Posterior cingulate gyrus (tissue), 11 donors: Measurements from ENCODE around the gene NPTN.
"Not testable (repeated sequence)": the region's sequence is repeated elsewhere in the genome, so short reads cannot be mapped to it uniquely, and the experiment has no call there.

Experiments used
- DNase-seq, 10 donors: peaks; one replicate each; pipeline versions ENCODE4 v3.0.0 to v3.0.0-alpha.2; 2020 to 2021; ENCODE audit warnings: mixed read lengths in 3 of 10
- intact Hi-C: fragments of 100-400 bp; cut with DNase I; formaldehyde crosslinking; loops from one replicate; pipeline ENCODE4 v1.15.1; 2023

The NPTN gene

GRCh38 chr15:73575636-73576247 is 57.4 kb downstream of the NPTN start:
- DNase-seq: no peak
- intact Hi-C loops: no loop called here

- intact Hi-C loops: no loop called here
- peak in 1 of 10 donors; percentile 64 for DNase-seq
Observed at GRCh38 chr15:73573572-73573971, 59.6 kb downstream of the NPTN start.

- intact Hi-C loops: no loop called here
- DNase-seq: no peak
Observed at GRCh38 chr15:73573037-73573436, 60.2 kb downstream of the NPTN start.

- intact Hi-C loops: no loop called here
- DNase-seq: no peak
Observed at GRCh38 chr15:73572296-73572695, 60.9 kb downstream of the NPTN start.

GRCh38 chr15:73571346-73571745 is 61.8 kb downstream of the NPTN start:
- DNase-seq: no peak
- intact Hi-C loops: no loop called here

- no peak for DNase-seq
- intact Hi-C loops: no loop called here
Observed at GRCh38 chr15:73570355-73571032, 62.7 kb downstream of the NPTN start.

GRCh38 chr15:73569361-73569760 is 63.8 kb downstream of the NPTN start:
- no peak for DNase-seq

GRCh38 chr15:73568564-73569280 is 64.5 kb downstream of the NPTN start:
- intact Hi-C loops: no loop called here
- no peak for DNase-seq

More at GRCh38 chr15:73569361-73569760, 63.8 kb downstream of the NPTN start:
- intact Hi-C loops: no loop called here

GRCh38 chr15:73567020-73567419 is 66.2 kb downstream of the NPTN start:
- no peak for DNase-seq
- intact Hi-C loops: no loop called here

- peak in 4 of 10 donors; percentile 14 to 88 (median 51) for DNase-seq
- intact Hi-C loops: no loop called here
Observed at GRCh38 chr15:73564255-73564654, 68.9 kb downstream of the NPTN start.

- DNase-seq: no peak
- intact Hi-C loops: loop anchor here (1.0 kb wide), 1 partner anchor 76 kb away; no protein-coding TSS in a partner anchor
Observed at GRCh38 chr15:73560501-73561117, 72.6 kb downstream of the NPTN start.

- intact Hi-C loops: no loop called here
Observed at GRCh38 chr15:73558529-73558928, 74.7 kb downstream of the NPTN start.

GRCh38 chr15:73555080-73555479 is 78.1 kb downstream of the NPTN start:
- intact Hi-C loops: no loop called here
- DNase-seq: no peak

More at GRCh38 chr15:73558529-73558928, 74.7 kb downstream of the NPTN start:
- DNase-seq: no peak

- intact Hi-C loops: no loop called here
- DNase-seq: no peak
Observed at GRCh38 chr15:73550190-73550589, 83.0 kb downstream of the NPTN start.

GRCh38 chr15:73548925-73549324 is 84.3 kb downstream of the NPTN start:
- intact Hi-C loops, DNase-seq: not testable (repeated sequence)

- no peak for DNase-seq
- intact Hi-C loops: no loop called here
Observed at GRCh38 chr15:73541479-73541878, 91.7 kb downstream of the NPTN start.

GRCh38 chr15:73540161-73540560 is 93.0 kb downstream of the NPTN start:
- DNase-seq: no peak
- intact Hi-C loops: no loop called here

- intact Hi-C loops: no loop called here
- DNase-seq: no peak
Observed at GRCh38 chr15:73539212-73540128, 93.7 kb downstream of the NPTN start.

- DNase-seq: no peak
- intact Hi-C loops: no loop called here
Observed at GRCh38 chr15:73538563-73539211, 94.5 kb downstream of the NPTN start.

GRCh38 chr15:73538123-73538522 is 95.1 kb downstream of the NPTN start:
- intact Hi-C loops: no loop called here
- DNase-seq: no peak
